ENCODE results near the gene UBAC2. TPM values are rescaled to one million over a fixed set of nuclear protein-coding genes. Genes with fewer than 3 reads are reported as not detected.

UBAC2 gene
- total and polyA plus RNA-seq, 2 donors (not counting 3 experiments of a cell fraction or from before 2014, with no cell fraction given) = 45.7 to 54.4 TPM

- Histone ChIP-seq H4K20me1 (replicated peaks; ENCODE audit: control insufficient read depth, extremely low read depth, insufficient read depth, low read length) (peaks cover 2% of the 10 kb centered on the region), H3K4me3 (replicated peaks in 1 of 3; ENCODE audit: insufficient read depth in 1 of 3, low read depth in 1 of 3, low read length in 3 of 3) (no peak overlapping the region), H3K4me2 (ENCODE audit: insufficient read depth, low read length) (no peak overlapping the region), H2AFZ (ENCODE audit: low read depth, low read length) (no peak overlapping the region), H3K27ac (ENCODE audit: insufficient read depth, low read depth, low read length) (no peak overlapping the region), H3K4me1 (ENCODE audit: control insufficient read depth, extremely low read depth, insufficient read depth, low read length) (no peaks in the 10 kb centered on the region), H3K27me3 (ENCODE audit: control insufficient read depth in 2 of 2, insufficient read depth in 2 of 2, low read length in 2 of 2) (no peaks in the 10 kb centered on the region), H3K79me2 (ENCODE audit: control insufficient read depth, insufficient read depth, low read length) (peaks cover 64% of the 10 kb centered on the region), H3K9me1 (replicated peaks; ENCODE audit: control insufficient read depth, extremely low read depth, insufficient read depth, low read length) (no peaks in the 10 kb centered on the region), H3K9me3 (replicated peaks; ENCODE audit: control insufficient read depth, insufficient read depth, low read length) (no peaks in the 10 kb centered on the region), H3K9ac (replicated peaks; ENCODE audit: extremely low read depth, insufficient read depth, low read length) (no peak overlapping the region), H3K36me3 (ENCODE audit: control insufficient read depth in 2 of 2, extremely low read depth in 1 of 2, insufficient read depth in 2 of 2, low read length in 2 of 2) (no peaks in the 10 kb centered on the region)
- TF ChIP-seq POLR2AphosphoS5 (IDR thresholded peaks at IDR 0.05; ENCODE audit: insufficient read depth, low read depth, low read length) (no peak), MAX (IDR thresholded peaks at IDR 0.05; ENCODE audit: insufficient read depth, insufficient read length) (no peak), POLR2A (IDR thresholded peaks at IDR 0.05; ENCODE audit: low read depth, low read length) (no peak), FOS (IDR thresholded peaks at IDR 0.05; ENCODE audit: borderline replicate concordance, insufficient read depth, low read length) (no peak), JUN (IDR thresholded peaks at IDR 0.05; ENCODE audit: borderline replicate concordance, insufficient read depth, insufficient read length, low read depth) (no peak), EZH2 (IDR thresholded peaks at IDR 0.05; ENCODE audit: borderline replicate concordance, low read depth, low read length, severe bottlenecking) (no peak), CTCF (IDR thresholded peaks at IDR 0.05; ENCODE audit: extremely low read depth in 1 of 2, insufficient read depth in 1 of 2, low read depth in 1 of 2, low read length in 2 of 2) (no peak), GATA2 (IDR thresholded peaks at IDR 0.05; ENCODE audit: insufficient read depth, insufficient read length, low read depth, low read length) (no peak), MYC (IDR thresholded peaks at IDR 0.05; ENCODE audit: low read depth, low read length) (no peak)
- intact Hi-C loops (cut with micrococcal nuclease) = no loop called here
- FAIRE-seq = no peak
- POLR2A ChIA-PET = no interaction called here
- no peak for DNase-seq (ENCODE audit: low read depth, low spot score)
- dilution Hi-C loops (cut with MboI; ENCODE audit: extremely low pct_ligation_motif_present, low sequenced_read_pairs) = no loop called here
- BruUV-seq (replicated peaks) = no TSS peak
- CTCF ChIA-PET = no interaction called here
Observed at GRCh38 chr13:99225078-99225477, 24.4 kb downstream of the UBAC2 start.
